ENCODE measurements around the gene MPDZ.

Gene MPDZ

GRCh38 chr9:13100914-13101572 is 178.4 kb downstream of the MPDZ start:
- DNase-seq (ENCODE audit: extremely low spot score, insufficient read length, low read depth) (no peak), FAIRE-seq (no peak)

- no peak for FAIRE-seq
- no peak for DNase-seq (ENCODE audit: extremely low spot score, insufficient read length, low read depth)
Observed at GRCh38 chr9:13095056-13095455, 184.4 kb downstream of the MPDZ start.

GRCh38 chr9:13090628-13091027 is 188.9 kb downstream of the MPDZ start:
- no peak for FAIRE-seq
- DNase-seq (ENCODE audit: extremely low spot score, insufficient read length, low read depth): no peak

- FAIRE-seq: no peak
Observed at GRCh38 chr9:13089666-13090065, 189.8 kb downstream of the MPDZ start.

GRCh38 chr9:13088720-13089427 is 190.6 kb downstream of the MPDZ start:
- FAIRE-seq (peak; percentile 35), DNase-seq (ENCODE audit: extremely low spot score, insufficient read length, low read depth) (peak; percentile 1)

More at GRCh38 chr9:13089666-13090065, 189.8 kb downstream of the MPDZ start:
- no peak for DNase-seq (ENCODE audit: extremely low spot score, insufficient read length, low read depth)

GRCh38 chr9:13083963-13084528 is 195.4 kb downstream of the MPDZ start:
- FAIRE-seq (no peak), DNase-seq (ENCODE audit: extremely low spot score, insufficient read length, low read depth) (no peak)

GRCh38 chr9:13083366-13083765 is 196.1 kb downstream of the MPDZ start:
- no peak for DNase-seq (ENCODE audit: extremely low spot score, insufficient read length, low read depth)
- FAIRE-seq: no peak

GRCh38 chr9:13082796-13083195 is 196.7 kb downstream of the MPDZ start:
- FAIRE-seq: no peak
- DNase-seq (ENCODE audit: extremely low spot score, insufficient read length, low read depth): no peak

GRCh38 chr9:13078164-13078563 is 201.3 kb downstream of the MPDZ start:
- FAIRE-seq (no peak), DNase-seq (ENCODE audit: extremely low spot score, insufficient read length, low read depth) (no peak)

GRCh38 chr9:13076616-13077015 is 202.9 kb downstream of the MPDZ start:
- FAIRE-seq (no peak), DNase-seq (ENCODE audit: extremely low spot score, insufficient read length, low read depth) (no peak)

- FAIRE-seq: no peak
- DNase-seq (ENCODE audit: extremely low spot score, insufficient read length, low read depth): no peak
Observed at GRCh38 chr9:13071921-13072320, 207.6 kb downstream of the MPDZ start.

GRCh38 chr9:13070612-13071595 is 208.6 kb downstream of the MPDZ start:
- no peak for DNase-seq (ENCODE audit: extremely low spot score, insufficient read length, low read depth)
- FAIRE-seq: no peak

GRCh38 chr9:13069498-13069897 is 210.0 kb downstream of the MPDZ start:
- DNase-seq (ENCODE audit: extremely low spot score, insufficient read length, low read depth): no peak
- FAIRE-seq: no peak

GRCh38 chr9:13064676-13065075 is 214.8 kb downstream of the MPDZ start:
- no peak for DNase-seq (ENCODE audit: extremely low spot score, insufficient read length, low read depth)

GRCh38 chr9:13063880-13064459 is 215.5 kb downstream of the MPDZ start:
- DNase-seq (ENCODE audit: extremely low spot score, insufficient read length, low read depth): no peak
- no peak for FAIRE-seq

More at GRCh38 chr9:13064676-13065075, 214.8 kb downstream of the MPDZ start:
- no peak for FAIRE-seq

- DNase-seq (ENCODE audit: extremely low spot score, insufficient read length, low read depth): no peak
- no peak for FAIRE-seq
Observed at GRCh38 chr9:13061390-13061789, 218.1 kb downstream of the MPDZ start.
